HPDE6-E6E7 (cell line): ENCODE results near the gene PDLIM4.

Experiments
- DNase-seq: peaks from one replicate; pipeline ENCODE4 v3.0.0; 2011; ENCODE audit warnings: missing footprints; ENCODE audit errors: extremely low spot score

PDLIM4 gene

GRCh38 chr5:132309679-132310078 is 52.2 kb downstream of the PDLIM4 start:
- no peak for DNase-seq

- no peak for DNase-seq
These were observed 52.8 kb downstream of the PDLIM4 start for GRCh38 chr5:132310141-132310834.

DNA sequence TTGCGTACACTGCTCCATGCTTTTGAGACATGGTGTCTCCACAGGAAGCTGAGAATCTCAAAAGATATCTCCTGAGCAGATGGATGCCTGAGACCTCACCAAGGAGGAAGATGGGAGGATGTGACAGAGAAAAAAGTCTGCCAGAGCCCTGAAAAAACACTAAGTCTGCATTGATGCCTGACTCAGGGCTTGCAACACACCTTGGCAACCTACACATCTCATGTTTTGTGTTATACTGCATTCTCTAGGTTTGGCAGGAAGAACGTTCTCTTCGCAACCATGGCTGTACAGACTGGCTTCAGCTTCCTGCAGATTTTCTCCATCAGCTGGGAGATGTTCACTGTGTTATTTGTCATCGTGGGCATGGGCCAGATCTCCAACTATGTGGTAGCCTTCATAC is 55.9 kb downstream of the PDLIM4 start:
- DNase-seq: no peak

DNA sequence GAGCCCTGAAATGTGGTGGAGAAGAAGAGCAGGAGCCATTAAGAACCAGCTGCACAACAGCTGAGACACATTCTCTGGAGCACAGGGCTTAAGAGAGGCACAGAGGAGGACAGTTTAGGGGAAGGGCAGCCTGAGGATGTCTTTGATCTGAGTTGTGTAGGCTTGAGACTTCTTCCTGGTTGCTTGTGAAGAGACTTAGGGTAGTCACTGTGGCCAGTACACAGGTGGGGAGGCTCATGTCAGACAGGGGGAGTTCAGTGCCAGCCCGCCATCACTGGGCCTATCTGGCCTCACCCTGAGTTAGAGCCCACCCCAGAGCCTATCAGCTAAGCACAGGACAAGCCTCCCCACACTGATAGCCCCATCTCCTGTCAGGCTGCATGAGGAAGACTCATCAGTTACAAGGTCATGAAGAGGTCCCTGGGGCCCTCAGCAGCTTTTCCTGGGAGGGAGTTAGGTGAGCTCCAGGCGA is 56.5 kb downstream of the PDLIM4 start:
- DNase-seq: no peak

- DNase-seq: no peak
These were observed 58.1 kb downstream of the PDLIM4 start for GRCh38 chr5:132315529-132316067.

GRCh38 chr5:132319975-132320374 is 62.5 kb downstream of the PDLIM4 start:
- no peak for DNase-seq

GRCh38 chr5:132321109-132321721 is 63.7 kb downstream of the PDLIM4 start:
- no peak for DNase-seq

DNA sequence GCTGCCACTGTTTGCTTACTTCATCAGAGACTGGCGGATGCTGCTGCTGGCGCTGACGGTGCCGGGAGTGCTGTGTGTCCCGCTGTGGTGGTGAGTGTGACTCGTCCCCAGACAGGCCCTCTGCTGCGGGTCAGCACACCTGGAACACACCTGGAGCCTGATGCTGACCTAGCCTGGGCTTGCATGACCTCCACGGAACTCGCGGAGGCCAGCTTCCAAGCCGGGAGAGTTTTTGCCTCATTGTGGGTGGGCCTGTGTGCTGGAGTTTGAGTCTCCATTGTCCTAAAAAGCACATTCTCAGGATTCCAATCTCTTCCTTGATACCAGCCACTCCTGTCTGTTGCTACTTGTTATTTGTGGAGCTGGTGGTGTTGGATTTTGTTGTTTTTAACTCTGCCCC is 64.8 kb downstream of the PDLIM4 start:
- DNase-seq: no peak
